Measurements from ENCODE around the gene AGAP1. TPM values are rescaled to one million over a fixed set of nuclear protein-coding genes. Genes with fewer than 3 reads are reported as not detected.

AGAP1 gene
- total RNA-seq, 4 donors from 2014 or later = 5.3 to 30.6 (median 19.2) TPM

- H3K27me3 ChIP-seq = no peaks in the 10 kb centered on the region
- no peak overlapping the region for H3K27ac ChIP-seq
- no peaks in the 10 kb centered on the region for H3K9me3 ChIP-seq
- TF ChIP-seq POLR2A (IDR thresholded peaks at IDR 0.05) (no peak), CTCF (IDR thresholded peaks at IDR 0.05) (no peak)
- no peaks in the 10 kb centered on the region for H3K36me3 ChIP-seq
- H3K4me1 ChIP-seq = no peaks in the 10 kb centered on the region
- no peak overlapping the region for H3K4me3 ChIP-seq
- DNase-seq = no peak
- intact Hi-C loops (cut with DNase I; ENCODE audit: low total_unique reads) = no loop called here
These were observed 61.1 kb downstream of the AGAP1 start for GRCh38 chr2:235554936-235555335.

GRCh38 chr2:235555371-235555770 is 61.5 kb downstream of the AGAP1 start:
- Histone ChIP-seq H3K36me3 (no peaks in the 10 kb centered on the region), H3K4me1 (no peaks in the 10 kb centered on the region), H3K27ac (no peak overlapping the region), H3K4me3 (no peak overlapping the region), H3K27me3 (no peaks in the 10 kb centered on the region), H3K9me3 (no peaks in the 10 kb centered on the region)
- no peak for DNase-seq
- TF ChIP-seq CTCF (IDR thresholded peaks at IDR 0.05) = no peak
- no peak for TF ChIP-seq POLR2A (IDR thresholded peaks at IDR 0.05)
- intact Hi-C loops (cut with DNase I; ENCODE audit: low total_unique reads) = no loop called here

GRCh38 chr2:235556086-235556485 is 62.2 kb downstream of the AGAP1 start:
- no peak for TF ChIP-seq POLR2A (IDR thresholded peaks at IDR 0.05)
- TF ChIP-seq CTCF (IDR thresholded peaks at IDR 0.05) = no peak
- intact Hi-C loops (cut with DNase I; ENCODE audit: low total_unique reads) = no loop called here
- Histone ChIP-seq H3K27me3 (no peaks in the 10 kb centered on the region), H3K4me3 (no peak overlapping the region), H3K4me1 (no peaks in the 10 kb centered on the region), H3K27ac (no peak overlapping the region), H3K36me3 (no peaks in the 10 kb centered on the region), H3K9me3 (no peaks in the 10 kb centered on the region)
- no peak for DNase-seq

GRCh38 chr2:235556901-235557300 is 63.1 kb downstream of the AGAP1 start:
- Histone ChIP-seq H3K36me3 (no peaks in the 10 kb centered on the region), H3K27me3 (no peaks in the 10 kb centered on the region), H3K9me3 (no peaks in the 10 kb centered on the region), H3K4me1 (no peaks in the 10 kb centered on the region), H3K4me3 (no peak overlapping the region), H3K27ac (no peak overlapping the region)
- no peak for DNase-seq
- TF ChIP-seq POLR2A (IDR thresholded peaks at IDR 0.05) = no peak
- no peak for TF ChIP-seq CTCF (IDR thresholded peaks at IDR 0.05)
- intact Hi-C loops (cut with DNase I; ENCODE audit: low total_unique reads) = no loop called here

GRCh38 chr2:235557903-235558302 is 64.1 kb downstream of the AGAP1 start:
- no peaks in the 10 kb centered on the region for H3K36me3 ChIP-seq
- no peaks in the 10 kb centered on the region for H3K9me3 ChIP-seq
- H3K27me3 ChIP-seq = no peaks in the 10 kb centered on the region
- no peak overlapping the region for H3K4me3 ChIP-seq
- no peaks in the 10 kb centered on the region for H3K4me1 ChIP-seq
- no peak for DNase-seq
- H3K27ac ChIP-seq = no peak overlapping the region
- intact Hi-C loops (cut with DNase I; ENCODE audit: low total_unique reads) = no loop called here
- TF ChIP-seq POLR2A (IDR thresholded peaks at IDR 0.05) (no peak), CTCF (IDR thresholded peaks at IDR 0.05) (no peak)

Data from uterus (tissue), 4 donors.